Left colon (tissue), 2 donors: ENCODE results near the gene KHK. TPM values are rescaled to one million over a fixed set of nuclear protein-coding genes. Genes with fewer than 3 reads are reported as not detected.

ENCODE experiments used
- ATAC-seq: fragments of 200-7000 bp; cut with Tn5 transposase; one replicate; pipeline ENCODE4 v1.9.1; 2020; ENCODE audit warnings: mild to moderate bottlenecking, moderate library complexity
- DNase-seq, 2 donors: peaks; one replicate each; pipeline ENCODE4 v3.0.0-alpha.2; 2020
- intact Hi-C, 2 donors: fragments of 100-400 bp; cut with DNase I in 1 of 2; cut with micrococcal nuclease in 1 of 2; formaldehyde crosslinking; loops; one replicate each; pipeline versions ENCODE4 v1.11.2 to v1.14.0; 2022; cut with DNase I, micrococcal nuclease
- long read RNA-seq: library from polyadenylated mRNA; unstranded; transcript quantifications from one replicate; pipeline ENCODE4 v2.0.0, GENCODE V29; 2021
- total RNA-seq, 2 donors: library from RNA; stranded (reverse); fragmentation: NEBNext Ultra II Directional; extraction: Animal tissue kit (Norgen Biotek cat#: 25700); gene quantifications; one replicate each; pipeline ENCODE4 v1.2.1, GENCODE V29; 2021
- donor health status: DM: no; HTN: no; CAD: no.
- donor health status: DM: yes; HTN: yes; CAD: no.

KHK gene
- total RNA-seq: 10 to 100 TPM in 1 of 2 donors, 1 to 10 TPM in 1; 8.8 to 13.4 TPM
- long read RNA-seq, transcript KHK-202 (8 exons, 2,411 nt): major isoform, 22 of 46 reads
- long read RNA-seq, transcript KHK-201 (8 exons, 2,397 nt): minor isoform, 12 of 46 reads
- long read RNA-seq, partial matches to known transcripts: 0 of 46 reads
- long read RNA-seq, other reads (novel, unspliced or antisense): 12 of 46 reads

GRCh38 chr2:27086724-27087593 lies at the start of gene KHK:
Gene KHK, plus strand, starts transcription at chr2:27086772. Its CDS starts 488 bp downstream, at chr2:27087260.
- intact Hi-C loops: loop anchor here (5.0 to 10.0 kb wide), 2 partner anchors 52 to 125 kb away; partner anchors contain the start of gene TMEM214 (in 1 of the 2)

GRCh38 chr2:27038012-27038411 lies 48.6 kb upstream of the KHK start:
- DNase-seq (no peak), ATAC-seq (no peak)
- intact Hi-C loops: loop anchor here in 1 of 2 donors (10.0 kb wide), 1 partner anchor 47 kb away; the partner anchor contains the start of gene KHK

More at GRCh38 chr2:27086724-27087593, at the start of gene KHK:
- ATAC-seq (peak; percentile 56), DNase-seq (peak; percentile 77 to 81)

- intact Hi-C loops: loop anchor here in 1 of 2 donors (10.0 kb wide), 1 partner anchor 46 kb away; the partner anchor contains the start of gene KHK
- ATAC-seq (no peak), DNase-seq (no peak)
Measured at GRCh38 chr2:27038631-27039339, 47.8 kb upstream of the KHK start.

- intact Hi-C loops: loop anchor here in 1 of 2 donors (10.0 kb wide), 1 partner anchor 45 kb away; the partner anchor contains the start of gene KHK
- DNase-seq (no peak), ATAC-seq (no peak)
Measured at GRCh38 chr2:27039426-27039825, 47.1 kb upstream of the KHK start.

GRCh38 chr2:27039871-27040270 lies 46.7 kb upstream of the KHK start:
- no peak for DNase-seq
- intact Hi-C loops: loop anchor here in 1 of 2 donors (10.0 kb wide), 1 partner anchor 45 kb away; the partner anchor contains the start of gene KHK

GRCh38 chr2:27040282-27040681 lies 46.3 kb upstream of the KHK start:
- DNase-seq: no peak
- intact Hi-C loops: no loop called here
- no peak for ATAC-seq

More at GRCh38 chr2:27039871-27040270, 46.7 kb upstream of the KHK start:
- no peak for ATAC-seq

GRCh38 chr2:27041752-27042151 lies 44.8 kb upstream of the KHK start:
- no peak for DNase-seq
- no peak for ATAC-seq
- intact Hi-C loops: no loop called here

GRCh38 chr2:27042159-27042661 lies 44.4 kb upstream of the KHK start:
- no peak for DNase-seq
- ATAC-seq: peak; percentile 32
- intact Hi-C loops: no loop called here

- DNase-seq (no peak), ATAC-seq (peak; percentile 79)
- intact Hi-C loops: no loop called here
Measured at GRCh38 chr2:27042985-27043634, 43.5 kb upstream of the KHK start.

GRCh38 chr2:27049422-27050280 lies 36.9 kb upstream of the KHK start:
- ATAC-seq: peak; percentile 36
- peak; percentile 46 to 71 for DNase-seq
- intact Hi-C loops: no loop called here

GRCh38 chr2:27050281-27050995 lies 36.1 kb upstream of the KHK start:
- intact Hi-C loops: no loop called here
- peak; percentile 85 to 90 for DNase-seq
- ATAC-seq: peak; percentile 71

GRCh38 chr2:27050996-27051901 lies 35.3 kb upstream of the KHK start, which contains the start of gene AGBL5:
Gene AGBL5, plus strand, starts transcription at chr2:27051668. Its CDS starts 1,291 bp downstream, at chr2:27052959.
- DNase-seq (peak; percentile 96), ATAC-seq (peak; percentile 77)
- intact Hi-C loops: no loop called here

GRCh38 chr2:27051902-27052645 lies 34.5 kb upstream of the KHK start:
- intact Hi-C loops: no loop called here
- ATAC-seq (no peak), DNase-seq (peak; percentile 41 to 63)

GRCh38 chr2:27053321-27053720 lies 33.3 kb upstream of the KHK start:
- DNase-seq (no peak), ATAC-seq (no peak)
- intact Hi-C loops: no loop called here

GRCh38 chr2:27053776-27054175 lies 32.8 kb upstream of the KHK start:
- DNase-seq (no peak), ATAC-seq (no peak)
- intact Hi-C loops: no loop called here
